AG09319 (cell line): Measurements from ENCODE around the gene TGDS.

ENCODE experiments used
- DNase-seq: peaks from one replicate; pipeline ENCODE4 v3.0.0-alpha.2; 2010; ENCODE audit warnings: low read depth; ENCODE audit errors: extremely low read depth
- CTCF ChIP-seq: IDR thresholded peaks from 2 replicates; pipeline ENCODE4 v1.5.1; 2011; ENCODE audit warnings: low read depth, mild to moderate bottlenecking, inconsistent platforms, low read length, moderate library complexity

The TGDS gene

DNA sequence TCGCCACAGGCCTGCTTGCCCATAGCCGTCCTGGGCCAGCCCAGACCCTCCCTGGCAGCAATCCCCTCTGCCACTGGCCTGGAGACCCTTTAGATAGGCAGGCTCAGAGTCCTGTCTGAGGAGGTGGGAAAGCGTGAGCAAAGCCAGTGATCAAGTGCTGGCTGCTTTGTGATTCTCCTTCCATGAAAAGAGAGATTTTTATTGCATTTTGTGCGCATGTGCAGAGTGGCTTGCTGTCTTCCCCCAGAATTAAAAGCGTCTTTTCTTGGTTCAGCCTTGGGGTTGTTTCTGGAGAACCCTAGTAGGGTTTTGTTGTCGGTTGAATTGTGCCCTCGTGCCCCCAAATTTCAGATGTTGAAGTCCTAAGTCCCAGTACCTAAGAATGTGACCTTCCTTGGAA lies 71.5 kb downstream of the TGDS start:
- DNase-seq, result no peak
- no peak for TF ChIP-seq CTCF
